GM21723 (cell line): ENCODE measurements around the gene FANCL.
"Not testable (repeated sequence)": the region's sequence is repeated elsewhere in the genome, so short reads cannot be mapped to it uniquely, and the experiment has no call there.

Experiments
- ATAC-seq: cut with Tn5 transposase; IDR thresholded peaks from one replicate; pipeline ENCODE4 v1.9.1; 2021; ENCODE audit warnings: mild to moderate bottlenecking, moderate library complexity; ENCODE audit not compliant: unreplicated experiment

FANCL gene

GRCh38 chr2:58207189-58207588 is 33.9 kb downstream of the FANCL start:
- no peak for ATAC-seq

GRCh38 chr2:58206785-58207184 is 34.3 kb downstream of the FANCL start:
- ATAC-seq, result no peak

- ATAC-seq, result no peak
Measured at GRCh38 chr2:58204195-58204959, 36.7 kb downstream of the FANCL start.

GRCh38 chr2:58203018-58203417 is 38.1 kb downstream of the FANCL start:
- ATAC-seq, result no peak

GRCh38 chr2:58202404-58202803 is 38.7 kb downstream of the FANCL start:
- no peak for ATAC-seq

- ATAC-seq, result no peak
Measured at GRCh38 chr2:58197894-58198293, 43.2 kb downstream of the FANCL start.

- no peak for ATAC-seq
Measured at GRCh38 chr2:58195662-58196061, 45.5 kb downstream of the FANCL start.

- no peak for ATAC-seq
Measured at GRCh38 chr2:58194458-58194857, 46.7 kb downstream of the FANCL start.

- ATAC-seq, result not testable (repeated sequence)
Measured at GRCh38 chr2:58187022-58187421, 54.1 kb downstream of the FANCL start.

GRCh38 chr2:58186501-58186900 is 54.6 kb downstream of the FANCL start:
- ATAC-seq, result no peak

- no peak for ATAC-seq
Measured at GRCh38 chr2:58182527-58182926, 58.6 kb downstream of the FANCL start.

GRCh38 chr2:58180635-58181034 is 60.5 kb downstream of the FANCL start:
- no peak for ATAC-seq

GRCh38 chr2:58180175-58180574 is 61.0 kb downstream of the FANCL start:
- not testable (repeated sequence) for ATAC-seq

- ATAC-seq, result not testable (repeated sequence)
Measured at GRCh38 chr2:58177187-58177586, 63.9 kb downstream of the FANCL start.

- ATAC-seq, result not testable (repeated sequence)
Measured at GRCh38 chr2:58171831-58172230, 69.3 kb downstream of the FANCL start.

GRCh38 chr2:58170334-58170933 is 70.7 kb downstream of the FANCL start:
- ATAC-seq, result not testable (repeated sequence)

- not testable (repeated sequence) for ATAC-seq
Measured at GRCh38 chr2:58169845-58170244, 71.3 kb downstream of the FANCL start.

- ATAC-seq, result not testable (repeated sequence)
Measured at GRCh38 chr2:58168130-58168529, 73.0 kb downstream of the FANCL start.

GRCh38 chr2:58163913-58164312 is 77.2 kb downstream of the FANCL start:
- ATAC-seq, result no peak

- ATAC-seq, result no peak
Measured at GRCh38 chr2:58158481-58158880, 82.6 kb downstream of the FANCL start.

GRCh38 chr2:58157754-58158153 is 83.4 kb downstream of the FANCL start:
- no peak for ATAC-seq

- ATAC-seq, result no peak
Measured at GRCh38 chr2:58156780-58157179, 84.3 kb downstream of the FANCL start.
